ENCODE measurements around the gene BUB1B.
"Not testable (repeated sequence)": the region's sequence is repeated elsewhere in the genome, so short reads cannot be mapped to it uniquely, and the experiment has no call there.

BUB1B gene

GRCh38 chr15:40160689-40161688 is at the start of gene BUB1B:
Gene BUB1B, plus strand, starts transcription at chr15:40161069. Its CDS starts 152 bp downstream, at chr15:40161221.
- DNase-seq, result peak; percentile 96

DNA sequence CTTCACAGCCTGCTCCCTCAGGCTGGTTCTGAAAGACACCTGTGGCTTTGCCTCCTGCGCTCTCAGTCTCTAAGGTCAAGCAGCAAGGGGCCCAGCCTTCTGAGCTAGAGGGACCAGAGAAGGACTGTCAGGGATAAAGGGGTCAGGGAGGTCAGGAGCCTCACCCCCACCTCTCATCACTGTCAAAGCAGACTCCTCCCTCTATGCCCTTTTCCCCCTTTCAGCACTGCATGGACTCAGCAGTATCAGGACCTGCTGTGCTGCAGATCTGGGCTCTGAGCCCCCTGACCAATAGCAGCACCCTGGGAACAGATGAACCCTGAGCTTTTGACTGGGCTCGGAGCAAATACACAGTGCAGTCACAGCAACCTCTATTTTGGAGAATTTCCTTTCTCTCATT is 49.0 kb upstream of the BUB1B start:
- DNase-seq, result no peak

GRCh38 chr15:40112789-40113188 is 48.1 kb upstream of the BUB1B start:
- DNase-seq, result no peak

- DNase-seq, result no peak
Measured at GRCh38 chr15:40114218-40114617, 46.7 kb upstream of the BUB1B start.

DNA sequence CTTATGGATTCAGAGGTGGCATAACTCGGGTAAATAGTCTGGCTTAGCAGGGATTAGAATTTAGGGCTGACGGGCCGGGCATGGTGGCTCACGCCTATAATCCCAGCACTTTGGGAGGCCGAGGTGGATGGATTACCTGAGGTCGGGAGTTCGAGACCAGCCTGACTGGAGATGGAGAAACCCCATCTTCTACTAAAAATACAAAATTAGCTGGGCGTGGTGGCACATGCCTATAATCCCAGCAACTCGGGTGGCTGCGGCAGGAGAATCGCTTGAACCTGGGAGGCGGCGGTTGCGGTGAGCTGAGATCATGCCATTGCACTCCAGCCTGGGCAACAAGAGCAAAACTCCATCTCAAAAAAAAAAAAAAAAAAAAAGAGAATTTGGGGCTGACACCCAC is 45.8 kb upstream of the BUB1B start:
- not testable (repeated sequence) for DNase-seq

GRCh38 chr15:40115670-40116093 is 45.2 kb upstream of the BUB1B start:
- peak; percentile 67 for DNase-seq

- no peak for DNase-seq
Measured at GRCh38 chr15:40118473-40118872, 42.4 kb upstream of the BUB1B start.

DNA sequence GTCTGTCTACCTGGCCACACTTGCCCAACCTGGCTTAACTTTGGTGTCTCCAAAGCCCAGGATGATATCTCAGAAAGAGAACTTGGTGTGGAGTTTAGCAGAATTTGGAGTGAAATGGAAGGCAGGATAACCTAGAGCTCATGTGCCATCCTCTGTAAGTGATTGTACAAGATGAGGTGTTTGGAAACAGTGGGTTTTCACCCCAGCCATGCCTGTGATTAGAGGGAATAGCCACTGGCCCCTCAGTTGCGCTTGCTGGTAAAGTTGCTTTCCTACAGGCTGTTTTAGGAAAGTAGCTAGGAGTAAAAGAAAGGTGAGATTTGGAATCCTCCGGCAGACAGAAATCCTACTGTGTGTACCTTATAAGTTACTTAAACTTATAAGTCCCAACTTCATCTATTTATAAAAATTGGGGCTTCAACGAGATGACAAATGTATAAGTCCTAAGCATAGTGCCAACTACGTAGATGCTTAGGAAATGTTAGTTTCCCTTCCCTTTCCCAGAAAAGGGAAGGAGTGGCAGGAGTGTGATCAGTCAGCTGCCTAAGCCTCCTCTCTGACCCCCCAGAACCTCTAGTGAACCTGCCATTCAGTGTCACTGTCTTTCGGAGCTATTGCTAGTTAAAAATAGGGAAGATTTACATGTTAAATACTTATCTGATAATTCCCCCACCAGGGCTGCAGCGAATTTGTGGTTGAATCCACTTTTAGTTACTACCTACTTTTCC is 38.8 kb upstream of the BUB1B start:
- no peak for DNase-seq

- not testable (repeated sequence) for DNase-seq
Measured at GRCh38 chr15:40122989-40123388, 37.9 kb upstream of the BUB1B start.

DNA sequence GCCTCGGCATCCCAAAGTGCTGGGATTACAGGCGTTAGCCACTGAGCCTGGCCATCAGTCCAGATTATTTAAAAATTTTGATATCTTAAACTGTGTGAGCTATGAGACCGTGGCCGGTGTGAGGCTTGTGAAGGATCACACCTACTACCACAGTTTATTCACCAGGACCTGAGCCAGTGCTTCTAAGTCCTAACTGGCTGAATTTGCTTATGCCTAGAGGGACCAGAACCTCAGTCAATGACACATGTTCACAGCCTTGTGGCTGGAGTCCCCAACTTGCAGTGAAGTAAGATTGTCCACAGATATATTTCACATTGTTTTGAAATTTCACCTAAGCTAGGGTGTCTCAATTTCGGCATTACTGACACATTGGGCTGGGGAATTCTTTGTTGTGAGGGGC is 37.0 kb upstream of the BUB1B start:
- not testable (repeated sequence) for DNase-seq

DNA sequence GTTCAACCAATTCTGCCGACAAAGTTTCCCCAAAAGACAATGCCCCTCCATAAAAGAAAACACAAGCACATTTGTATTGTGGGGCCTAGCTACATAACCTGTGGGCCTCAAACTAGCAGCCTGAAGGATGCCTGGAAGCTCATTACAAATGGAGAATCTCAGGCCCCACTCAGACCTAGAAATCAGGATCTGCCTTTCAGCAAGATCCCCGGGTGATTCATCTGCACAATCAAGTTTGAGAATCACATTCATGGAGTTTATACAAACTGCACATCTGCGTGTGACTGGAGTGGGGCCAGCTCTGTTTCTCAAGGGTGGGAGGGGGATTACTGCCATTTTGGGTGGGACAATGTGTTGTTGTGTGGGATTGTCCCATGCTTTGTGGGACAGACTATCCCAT is 36.5 kb upstream of the BUB1B start:
- not testable (repeated sequence) for DNase-seq

GRCh38 chr15:40124807-40125285 is 36.0 kb upstream of the BUB1B start:
- DNase-seq, result not testable (repeated sequence)

- no peak for DNase-seq
Measured at GRCh38 chr15:40125950-40126349, 34.9 kb upstream of the BUB1B start.

GRCh38 chr15:40128766-40129660 is 31.9 kb upstream of the BUB1B start:
- peak; percentile 28 for DNase-seq

- DNase-seq, result no peak
Measured at GRCh38 chr15:40130118-40130517, 30.8 kb upstream of the BUB1B start.

DNA sequence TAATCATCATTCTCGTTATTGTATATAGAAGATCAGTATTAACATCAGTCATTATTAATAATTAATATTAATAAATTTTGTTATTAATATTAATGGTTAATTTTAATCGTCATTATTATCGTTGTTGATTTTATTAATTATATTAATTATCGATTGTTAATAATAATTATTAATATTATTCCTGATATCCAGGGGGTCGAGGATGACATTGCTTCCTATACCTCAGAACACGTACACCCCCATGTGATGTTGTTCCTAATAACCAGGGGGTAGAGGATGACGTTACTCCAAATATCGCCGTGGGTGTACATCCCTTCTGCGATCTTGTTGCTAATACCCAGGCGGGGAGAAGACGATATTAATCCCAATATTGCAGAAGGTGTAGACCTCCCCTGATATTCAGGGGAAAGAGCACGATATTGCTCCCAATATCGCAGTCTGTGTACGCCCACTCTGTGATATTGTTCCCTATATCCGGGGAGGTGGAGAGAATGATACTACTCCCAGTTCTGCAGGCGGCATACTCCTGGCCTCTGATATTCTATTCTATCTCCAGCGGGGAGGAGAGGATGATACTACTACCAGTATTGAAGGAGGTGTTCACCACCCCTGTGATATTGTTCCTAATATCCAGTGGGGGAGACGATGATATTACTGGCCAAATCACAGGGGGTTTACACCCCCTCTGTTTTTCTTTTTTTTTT is 29.9 kb upstream of the BUB1B start:
- DNase-seq, result no peak

- no peak for DNase-seq
Measured at GRCh38 chr15:40133544-40133943, 27.3 kb upstream of the BUB1B start.

DNA sequence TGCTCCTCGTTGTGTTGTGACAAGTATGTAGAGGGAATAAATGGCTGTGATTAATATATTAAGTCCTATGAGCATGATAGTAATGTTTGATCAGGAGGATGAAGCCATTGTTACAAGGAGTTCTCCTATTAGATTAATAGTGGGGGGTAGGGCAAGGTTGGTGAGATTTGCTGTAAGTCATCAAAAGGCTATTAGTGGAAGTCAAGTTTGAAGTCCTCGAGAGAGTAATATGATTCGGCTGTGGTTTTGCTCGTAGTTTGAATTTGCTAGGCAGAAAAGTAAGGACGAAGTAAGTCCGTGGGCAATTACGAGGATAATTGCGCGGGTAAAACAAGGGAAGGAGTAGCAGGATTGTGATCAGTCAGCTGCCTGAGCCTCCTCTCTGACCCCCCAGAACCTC is 26.0 kb upstream of the BUB1B start:
- no peak for DNase-seq

DNA sequence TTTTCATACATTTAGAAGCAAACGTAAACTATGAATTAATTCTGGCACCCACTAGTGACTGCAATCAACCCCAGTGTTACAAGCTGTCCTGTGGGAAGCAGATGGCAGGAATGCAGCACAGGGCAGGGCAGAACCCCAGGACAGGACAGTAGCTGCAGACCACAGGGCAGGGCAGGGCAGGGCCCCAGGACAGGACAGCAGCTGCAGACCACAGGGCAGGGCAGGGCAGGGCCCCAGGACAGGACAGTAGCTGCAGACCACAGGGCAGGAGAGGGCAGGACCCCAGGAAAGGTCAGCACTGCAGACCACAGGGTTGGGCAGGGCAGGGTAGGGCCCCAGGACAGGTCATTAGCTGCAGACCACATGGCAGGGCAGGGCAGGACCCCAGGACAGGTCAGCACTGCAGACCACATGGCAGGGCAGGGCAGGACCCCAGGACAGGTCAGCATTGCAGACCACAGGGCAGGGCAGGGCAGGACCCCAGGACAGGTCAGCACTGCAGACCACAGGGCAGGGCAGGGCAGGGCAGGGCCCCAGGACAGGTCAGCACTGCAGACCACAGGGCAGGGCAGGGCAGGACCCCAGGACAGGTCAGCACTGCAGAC is 24.9 kb upstream of the BUB1B start:
- not testable (repeated sequence) for DNase-seq

- no peak for DNase-seq
Measured at GRCh38 chr15:40136470-40137302, 24.2 kb upstream of the BUB1B start.

Data from activated CD4-positive, alpha-beta T cell treated with anti-CD3 and anti-CD28 coated beads for 48 hours (primary cell).